Measurements from ENCODE around the gene MAP3K7. TPM values are rescaled to one million over a fixed set of nuclear protein-coding genes. Genes with fewer than 3 reads are reported as not detected.

MAP3K7 gene
- total and polyA plus RNA-seq, 2 of the 4 experiments (the other 2 are of a cell fraction) = 26.5 to 29.9 TPM

DNA sequence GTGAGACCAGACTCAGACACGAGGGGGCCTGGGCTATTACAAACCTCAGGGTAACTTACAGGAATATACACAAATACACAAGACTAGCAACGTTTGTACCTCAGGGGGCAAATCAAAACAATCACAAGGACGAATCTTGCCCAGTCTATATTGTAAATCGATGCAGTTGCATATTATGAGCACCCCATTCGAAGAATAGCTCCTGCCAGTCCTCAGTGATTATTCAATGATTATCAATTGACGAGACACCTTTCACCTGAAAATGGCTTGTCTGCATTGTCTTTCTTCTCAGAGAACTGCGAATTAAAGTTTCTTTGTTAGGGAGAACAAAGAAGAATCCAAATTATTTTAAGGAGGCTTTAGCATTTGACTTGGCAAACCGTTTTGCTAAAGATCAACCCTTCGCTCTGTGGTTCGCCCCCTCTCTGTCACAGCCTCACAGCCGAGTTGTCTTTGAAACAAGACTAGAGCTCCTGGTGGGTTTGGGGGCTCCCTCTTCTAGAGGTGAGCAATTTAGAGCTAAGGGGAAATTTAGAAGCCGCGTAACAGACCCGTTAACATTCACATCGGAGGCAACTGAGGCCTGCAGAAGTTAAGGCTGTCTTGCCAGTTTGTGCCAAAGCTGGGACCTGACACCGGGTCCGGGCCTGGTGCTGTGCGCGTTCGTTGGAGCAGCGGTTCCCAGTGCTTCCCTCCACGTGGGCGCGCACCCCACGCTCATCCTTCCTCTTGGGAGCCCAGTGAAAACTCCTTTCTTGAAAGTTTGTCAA lies 24.9 kb upstream of the MAP3K7 start:
- Histone ChIP-seq H4K8ac (ENCODE audit: low read depth in 2 of 2, low read length in 2 of 2) (no peak overlapping the region), H3K23ac (ENCODE audit: low read depth, low read length) (no peak overlapping the region), H3K4me1 (ENCODE audit: control insufficient read depth, insufficient read depth, low read length) (peaks cover 5% of the 10 kb centered on the region), H3K14ac (replicated peaks; ENCODE audit: low read depth, low read length) (no peak overlapping the region), H4K20me1 (ENCODE audit: insufficient read depth, low read length) (no peaks in the 10 kb centered on the region), H3K4me3 (ENCODE audit: insufficient read depth, low read depth, low read length) (peak overlapping the region; percentile 68), H2AFZ (replicated peaks; ENCODE audit: low read length, poor library complexity) (peak overlapping the region; percentile 90), H3K9me3 (ENCODE audit: control insufficient read depth, insufficient read depth, low read length) (no peaks in the 10 kb centered on the region), H3K79me1 (ENCODE audit: low read depth in 1 of 2, low read length in 2 of 2) (no peaks in the 10 kb centered on the region), H2BK20ac (ENCODE audit: low read depth, low read length) (no peak overlapping the region), H3K27ac (ENCODE audit: insufficient read depth, low read length) (no peak overlapping the region), H3K4me2 (ENCODE audit: low read depth, low read length) (peak overlapping the region; percentile 93), H3K9ac (ENCODE audit: low read depth, low read length) (no peak overlapping the region), H4K5ac (ENCODE audit: low read depth, low read length) (no peak overlapping the region), H3K27me3 (ENCODE audit: control insufficient read depth, insufficient read depth, low read length) (peaks cover 32% of the 10 kb centered on the region), H3K4ac (ENCODE audit: low read depth, low read length) (no peak overlapping the region), H4K91ac (ENCODE audit: insufficient read depth, low read depth, low read length) (no peak overlapping the region), H2AK9ac (replicated peaks; ENCODE audit: low read depth, low read length, poor library complexity) (no peak overlapping the region), H3K36me3 (ENCODE audit: control insufficient read depth, insufficient read depth, low read length) (no peaks in the 10 kb centered on the region), H2BK15ac (ENCODE audit: low read depth, low read length) (no peak overlapping the region), H2BK5ac (ENCODE audit: low read depth, low read length, poor library complexity, severe bottlenecking) (no peak overlapping the region), H3K56ac (ENCODE audit: extremely low read depth, insufficient read depth, low read length) (no peak overlapping the region), H3K9me1 (ENCODE audit: insufficient read depth, low read length) (no peaks in the 10 kb centered on the region), H3K18ac (ENCODE audit: low read depth, low read length) (no peak overlapping the region), H2BK120ac (ENCODE audit: low read depth, low read length) (no peak overlapping the region), H2AK5ac (ENCODE audit: low read depth, low read length) (no peak overlapping the region)
- no peak for DNase-seq
- BruUV-seq (replicated peaks) = no TSS peak
- no peak for ATAC-seq (ENCODE audit: low read depth)
- 90% methylated on average over 4 of the region's 25 CpGs; no CpG with 5 or more reads in 1 of the 2 experiments for WGBS, 2 experiments (ENCODE audit: extremely low coverage in 2 of 2, insufficient read length in 1 of 2)
- dilution Hi-C loops (cut with HindIII; ENCODE audit: low sequenced_read_pairs, unreplicated experiment) = no loop called here
- in situ Hi-C loops (cut with MboI; ENCODE audit: low sequenced_read_pairs) = no loop called here
- intact Hi-C loops (cut with micrococcal nuclease) = no loop called here
- no peak for TF ChIP-seq NFE2L2 (IDR thresholded peaks at IDR 0.05; ENCODE audit: low read depth, low read length)
- TF ChIP-seq POLR2A (IDR thresholded peaks at IDR 0.05; ENCODE audit: low read depth, low read length) = no peak
- POLR2A ChIA-PET (ENCODE audit: unreplicated experiment) = no interaction called here
- CTCF ChIA-PET = no interaction called here
